Calu3 (cell line): Measurements from ENCODE around the gene WDR44. TPM values are rescaled to one million over a fixed set of nuclear protein-coding genes. Genes with fewer than 3 reads are reported as not detected.

ENCODE experiments used
- BruUV-seq: library from RNA; stranded (reverse); fragments of 400-500 nt; replicated peaks from 2 replicates; lab custom pipeline; 2021; lab: Mats Ljungman, UMichigan
- CTCF ChIA-PET: fragments of 300-600 bp; sonication (Branson Sonifier 250); formaldehyde crosslinking; loops from one replicate; lab custom pipeline; 2022; ENCODE audit warnings: antibody characterized with exemption; lab: Charles Lee
- DNase-seq: peaks from one replicate; pipeline ENCODE4 v3.0.0; 2022
- H3K27ac Mint-ChIP-seq: one replicate; pipeline ENCODE4 v1.8.0; 2022; ENCODE audit warnings: mixed read lengths; ENCODE audit not compliant: unreplicated experiment
- H3K27me3 Mint-ChIP-seq: one replicate; pipeline ENCODE4 v1.8.0; 2022; ENCODE audit warnings: mixed read lengths; ENCODE audit not compliant: unreplicated experiment
- H3K36me3 Mint-ChIP-seq: one replicate; pipeline ENCODE4 v1.8.0; 2022; ENCODE audit warnings: mild to moderate bottlenecking, moderate library complexity, mixed read lengths; ENCODE audit not compliant: insufficient read depth, unreplicated experiment
- H3K4me1 Mint-ChIP-seq: one replicate; pipeline ENCODE4 v1.8.0; 2022; ENCODE audit warnings: mild to moderate bottlenecking, low read depth, mixed read lengths; ENCODE audit not compliant: unreplicated experiment
- H3K4me3 Mint-ChIP-seq: one replicate; pipeline ENCODE4 v1.8.0; 2022; ENCODE audit warnings: mild to moderate bottlenecking, low read depth, moderate library complexity, mixed read lengths; ENCODE audit not compliant: unreplicated experiment
- H3K9me3 Mint-ChIP-seq: one replicate; pipeline ENCODE4 v1.8.0; 2022; ENCODE audit warnings: low read depth, mixed read lengths; ENCODE audit not compliant: unreplicated experiment
- CTCF ChIP-seq: fragments of 200-600 bp; IDR thresholded peaks from one replicate; pipeline ENCODE4 v1.8.0; 2022; ENCODE audit warnings: antibody characterized with exemption; ENCODE audit not compliant: unreplicated experiment
- intact Hi-C: fragments of 100-400 bp; cut with micrococcal nuclease; formaldehyde crosslinking; loops from one replicate; pipeline ENCODE4 v1.10.0; 2022; ENCODE audit not compliant: unreplicated experiment
- total RNA-seq: library from RNA; stranded (reverse); gene quantifications from 2 replicates; pipeline ENCODE4 v1.2.3, GENCODE V29; 2022

WDR44 gene
- total RNA-seq, 1 experiment from 2014 or later, result 15.8 TPM

GRCh38 chrX:118345045-118345463, 852 bp upstream of the WDR44 start:
- CTCF ChIA-PET, result no interaction called here
- Mint-ChIP-seq H3K9me3 (no peaks in the 10 kb centered on the region), H3K27me3 (no peaks in the 10 kb centered on the region), H3K4me3 (peak overlapping the region; percentile 94), H3K4me1 (peaks cover 4% of the 10 kb centered on the region), H3K36me3 (peaks cover 26% of the 10 kb centered on the region), H3K27ac (peak overlapping the region; percentile 95)
- TF ChIP-seq CTCF, result no peak
- no TSS peak for BruUV-seq
- intact Hi-C loops, result no loop called here
- DNase-seq, result no peak

- H3K4me1 Mint-ChIP-seq, result peaks cover 12% of the 10 kb centered on the region
- H3K4me3 Mint-ChIP-seq, result peak overlapping the region; percentile 94
- H3K27ac Mint-ChIP-seq, result peak overlapping the region; percentile 95
- intact Hi-C loops, result no loop called here
- peak; percentile 56 for DNase-seq
- no peaks in the 10 kb centered on the region for H3K9me3 Mint-ChIP-seq
- no peak for TF ChIP-seq CTCF
- no TSS peak for BruUV-seq
- H3K36me3 Mint-ChIP-seq, result peaks cover 26% of the 10 kb centered on the region
- H3K27me3 Mint-ChIP-seq, result no peaks in the 10 kb centered on the region
- CTCF ChIA-PET, result no interaction called here
Observed at GRCh38 chrX:118346258-118347094, 570 bp downstream of the WDR44 start.

GRCh38 chrX:118347131-118347530, 1.2 kb downstream of the WDR44 start:
- H3K27me3 Mint-ChIP-seq, result no peaks in the 10 kb centered on the region
- intact Hi-C loops, result no loop called here
- H3K27ac Mint-ChIP-seq, result peak overlapping the region; percentile 95
- DNase-seq, result no peak
- TF ChIP-seq CTCF, result no peak
- peak overlapping the region; percentile 94 for H3K4me3 Mint-ChIP-seq
- TSS peak; percentile 35 for BruUV-seq
- no peaks in the 10 kb centered on the region for H3K9me3 Mint-ChIP-seq
- H3K4me1 Mint-ChIP-seq, result peaks cover 12% of the 10 kb centered on the region
- CTCF ChIA-PET, result interaction anchor here (1.1 kb wide), 1 partner anchor 22 kb away, joined by 5 read pairs; no protein-coding TSS in a partner anchor
- peaks cover 26% of the 10 kb centered on the region for H3K36me3 Mint-ChIP-seq

GRCh38 chrX:118347736-118348135, 1.8 kb downstream of the WDR44 start:
- Mint-ChIP-seq H3K27me3 (no peaks in the 10 kb centered on the region), H3K4me1 (peaks cover 17% of the 10 kb centered on the region), H3K4me3 (peak overlapping the region; percentile 94), H3K27ac (peak overlapping the region; percentile 95), H3K36me3 (peaks cover 26% of the 10 kb centered on the region), H3K9me3 (no peaks in the 10 kb centered on the region)
- CTCF ChIA-PET, result interaction anchor here (1.1 kb wide), 1 partner anchor 23 kb away, joined by 5 read pairs; no protein-coding TSS in a partner anchor
- intact Hi-C loops, result no loop called here
- no TSS peak for BruUV-seq
- TF ChIP-seq CTCF, result no peak
- no peak for DNase-seq
